HL-60 (cell line): ENCODE results near the gene TNRC18.
"Not testable (repeated sequence)": the region's sequence is repeated elsewhere in the genome, so short reads cannot be mapped to it uniquely, and the experiment has no call there.

Source experiments
- DNase-seq, 2 experiments: peaks; one replicate each; pipeline ENCODE4 v3.0.0-alpha.2; 2010 to 2020; ENCODE audit warnings: low read depth in 1 of 2, low spot score in 1 of 2
- H3K27ac ChIP-seq: fragments of 250-450 bp; sonication (Bioruptor Pico); replicated peaks from 2 replicates; pipeline ENCODE4 v1.5.1; 2020; ENCODE audit warnings: mild to moderate bottlenecking, moderate library complexity
- H3K27me3 ChIP-seq: fragments of 250-450 bp; sonication (Bioruptor Pico); 2 replicates; pipeline ENCODE4 v1.5.1; 2021; ENCODE audit warnings: mild to moderate bottlenecking, moderate library complexity; ENCODE audit not compliant: insufficient read depth, poor library complexity, severe bottlenecking
- H3K4me3 ChIP-seq: replicated peaks from 2 replicates; pipeline ENCODE4 v1.5.1; 2011; ENCODE audit warnings: mild to moderate bottlenecking, control low read depth, low read length; ENCODE audit not compliant: insufficient read depth
- GABPA ChIP-seq: IDR thresholded peaks from 2 replicates; pipeline ENCODE4 v1.6.1; 2012; ENCODE audit warnings: low read depth
- POLR2AphosphoS5 ChIP-seq: IDR thresholded peaks from 2 replicates; pipeline ENCODE4 v1.6.1; 2012; ENCODE audit warnings: low read depth
- SPI1 ChIP-seq: IDR thresholded peaks from 2 replicates; pipeline ENCODE4 v1.6.1; 2012; ENCODE audit warnings: low read depth, mild to moderate bottlenecking, borderline replicate concordance
- TF ChIP-seq, protein P1 (sequence below): IDR thresholded peaks from 2 replicates; pipeline ENCODE4 v1.6.1; 2012; ENCODE audit warnings: low read depth; ENCODE audit not compliant: insufficient replicate concordance
- TF ChIP-seq, protein P2 (sequence below): IDR thresholded peaks from one replicate; pipeline ENCODE4 v1.5.1; 2011; ENCODE audit warnings: low read length, control low read depth, inconsistent platforms; ENCODE audit not compliant: insufficient read depth

TNRC18 gene

DNA sequence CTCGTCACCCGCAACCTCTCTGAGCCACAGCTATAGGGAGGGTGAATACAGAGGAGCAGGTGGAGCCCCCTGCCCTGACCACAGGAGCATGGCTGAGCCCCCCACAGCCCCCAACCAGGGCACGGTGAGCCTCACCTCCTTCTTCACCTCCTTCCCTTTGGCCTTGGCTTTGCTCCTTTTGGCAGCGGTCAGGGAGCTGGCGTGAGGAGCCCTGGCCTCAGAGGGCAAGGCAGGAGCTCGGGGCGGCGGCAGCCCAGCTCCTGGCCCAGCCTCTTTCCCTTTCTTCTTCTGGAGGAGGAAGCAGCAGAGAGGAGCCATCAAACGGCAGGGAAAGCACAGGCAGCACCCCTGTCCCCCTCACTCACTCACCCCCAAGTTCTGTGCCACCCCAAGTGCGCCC lies 98.7 kb downstream of the TNRC18 start:
- Histone ChIP-seq H3K4me3 (no peak overlapping the region), H3K27me3 (no peaks in the 10 kb centered on the region), H3K27ac (no peak overlapping the region)
- no peak for DNase-seq
- TF ChIP-seq, protein P1, sequence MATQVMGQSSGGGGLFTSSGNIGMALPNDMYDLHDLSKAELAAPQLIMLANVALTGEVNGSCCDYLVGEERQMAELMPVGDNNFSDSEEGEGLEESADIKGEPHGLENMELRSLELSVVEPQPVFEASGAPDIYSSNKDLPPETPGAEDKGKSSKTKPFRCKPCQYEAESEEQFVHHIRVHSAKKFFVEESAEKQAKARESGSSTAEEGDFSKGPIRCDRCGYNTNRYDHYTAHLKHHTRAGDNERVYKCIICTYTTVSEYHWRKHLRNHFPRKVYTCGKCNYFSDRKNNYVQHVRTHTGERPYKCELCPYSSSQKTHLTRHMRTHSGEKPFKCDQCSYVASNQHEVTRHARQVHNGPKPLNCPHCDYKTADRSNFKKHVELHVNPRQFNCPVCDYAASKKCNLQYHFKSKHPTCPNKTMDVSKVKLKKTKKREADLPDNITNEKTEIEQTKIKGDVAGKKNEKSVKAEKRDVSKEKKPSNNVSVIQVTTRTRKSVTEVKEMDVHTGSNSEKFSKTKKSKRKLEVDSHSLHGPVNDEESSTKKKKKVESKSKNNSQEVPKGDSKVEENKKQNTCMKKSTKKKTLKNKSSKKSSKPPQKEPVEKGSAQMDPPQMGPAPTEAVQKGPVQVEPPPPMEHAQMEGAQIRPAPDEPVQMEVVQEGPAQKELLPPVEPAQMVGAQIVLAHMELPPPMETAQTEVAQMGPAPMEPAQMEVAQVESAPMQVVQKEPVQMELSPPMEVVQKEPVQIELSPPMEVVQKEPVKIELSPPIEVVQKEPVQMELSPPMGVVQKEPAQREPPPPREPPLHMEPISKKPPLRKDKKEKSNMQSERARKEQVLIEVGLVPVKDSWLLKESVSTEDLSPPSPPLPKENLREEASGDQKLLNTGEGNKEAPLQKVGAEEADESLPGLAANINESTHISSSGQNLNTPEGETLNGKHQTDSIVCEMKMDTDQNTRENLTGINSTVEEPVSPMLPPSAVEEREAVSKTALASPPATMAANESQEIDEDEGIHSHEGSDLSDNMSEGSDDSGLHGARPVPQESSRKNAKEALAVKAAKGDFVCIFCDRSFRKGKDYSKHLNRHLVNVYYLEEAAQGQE: no peak
- TF ChIP-seq SPI1: no peak
- no peak for TF ChIP-seq POLR2AphosphoS5
- TF ChIP-seq, protein P2, sequence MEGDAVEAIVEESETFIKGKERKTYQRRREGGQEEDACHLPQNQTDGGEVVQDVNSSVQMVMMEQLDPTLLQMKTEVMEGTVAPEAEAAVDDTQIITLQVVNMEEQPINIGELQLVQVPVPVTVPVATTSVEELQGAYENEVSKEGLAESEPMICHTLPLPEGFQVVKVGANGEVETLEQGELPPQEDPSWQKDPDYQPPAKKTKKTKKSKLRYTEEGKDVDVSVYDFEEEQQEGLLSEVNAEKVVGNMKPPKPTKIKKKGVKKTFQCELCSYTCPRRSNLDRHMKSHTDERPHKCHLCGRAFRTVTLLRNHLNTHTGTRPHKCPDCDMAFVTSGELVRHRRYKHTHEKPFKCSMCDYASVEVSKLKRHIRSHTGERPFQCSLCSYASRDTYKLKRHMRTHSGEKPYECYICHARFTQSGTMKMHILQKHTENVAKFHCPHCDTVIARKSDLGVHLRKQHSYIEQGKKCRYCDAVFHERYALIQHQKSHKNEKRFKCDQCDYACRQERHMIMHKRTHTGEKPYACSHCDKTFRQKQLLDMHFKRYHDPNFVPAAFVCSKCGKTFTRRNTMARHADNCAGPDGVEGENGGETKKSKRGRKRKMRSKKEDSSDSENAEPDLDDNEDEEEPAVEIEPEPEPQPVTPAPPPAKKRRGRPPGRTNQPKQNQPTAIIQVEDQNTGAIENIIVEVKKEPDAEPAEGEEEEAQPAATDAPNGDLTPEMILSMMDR: no peak
- no peak for TF ChIP-seq GABPA

DNA sequence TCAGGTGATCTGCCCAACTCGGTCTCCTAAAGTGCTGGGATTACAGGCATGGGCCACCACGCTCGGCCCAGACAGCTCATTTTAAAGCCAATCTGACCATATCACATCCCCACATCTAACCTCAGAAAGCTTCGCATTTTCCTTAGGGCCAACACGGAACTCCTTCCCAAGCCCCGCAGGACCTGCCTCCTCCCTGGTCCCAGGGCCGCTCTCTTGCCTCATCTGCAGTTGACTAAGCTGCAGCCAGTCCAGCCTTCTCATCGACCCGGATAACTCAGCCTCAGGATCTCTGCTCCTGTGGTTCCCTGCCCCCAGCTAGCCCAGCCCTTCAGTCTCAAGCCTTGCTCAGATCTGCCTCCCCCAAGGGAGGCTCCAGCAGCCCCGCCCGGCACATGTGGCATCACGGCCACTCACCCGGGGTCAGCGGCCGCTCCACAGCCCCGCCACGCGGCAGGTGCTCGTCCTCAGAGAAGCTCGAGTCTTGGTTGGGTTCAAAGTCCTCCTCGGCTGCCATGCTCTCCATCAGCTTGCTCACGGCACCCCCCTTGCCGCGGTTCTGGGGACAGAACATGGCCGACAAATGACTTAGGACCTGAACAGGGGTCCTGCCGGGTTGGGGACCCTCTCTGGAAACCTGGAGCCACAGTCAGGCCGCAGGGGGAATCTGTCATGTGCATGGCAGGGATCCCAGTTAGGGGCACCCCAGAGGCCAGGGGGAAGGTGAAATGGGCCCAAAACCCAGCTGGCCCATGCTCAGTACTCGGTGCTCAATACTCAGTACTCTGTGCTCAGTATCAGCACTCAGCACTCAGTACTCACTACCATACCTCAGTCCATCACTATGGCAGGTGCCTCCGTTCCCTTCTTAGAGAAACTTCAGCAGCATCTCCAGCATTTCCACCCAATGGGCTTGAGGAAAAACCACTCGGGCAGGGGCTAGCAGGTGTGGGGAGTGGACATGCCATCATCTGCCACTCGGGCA lies 99.5 kb downstream of the TNRC18 start:
- H3K27me3 ChIP-seq, H3K27ac ChIP-seq, H3K4me3 ChIP-seq, DNase-seq: not testable (repeated sequence)

DNA sequence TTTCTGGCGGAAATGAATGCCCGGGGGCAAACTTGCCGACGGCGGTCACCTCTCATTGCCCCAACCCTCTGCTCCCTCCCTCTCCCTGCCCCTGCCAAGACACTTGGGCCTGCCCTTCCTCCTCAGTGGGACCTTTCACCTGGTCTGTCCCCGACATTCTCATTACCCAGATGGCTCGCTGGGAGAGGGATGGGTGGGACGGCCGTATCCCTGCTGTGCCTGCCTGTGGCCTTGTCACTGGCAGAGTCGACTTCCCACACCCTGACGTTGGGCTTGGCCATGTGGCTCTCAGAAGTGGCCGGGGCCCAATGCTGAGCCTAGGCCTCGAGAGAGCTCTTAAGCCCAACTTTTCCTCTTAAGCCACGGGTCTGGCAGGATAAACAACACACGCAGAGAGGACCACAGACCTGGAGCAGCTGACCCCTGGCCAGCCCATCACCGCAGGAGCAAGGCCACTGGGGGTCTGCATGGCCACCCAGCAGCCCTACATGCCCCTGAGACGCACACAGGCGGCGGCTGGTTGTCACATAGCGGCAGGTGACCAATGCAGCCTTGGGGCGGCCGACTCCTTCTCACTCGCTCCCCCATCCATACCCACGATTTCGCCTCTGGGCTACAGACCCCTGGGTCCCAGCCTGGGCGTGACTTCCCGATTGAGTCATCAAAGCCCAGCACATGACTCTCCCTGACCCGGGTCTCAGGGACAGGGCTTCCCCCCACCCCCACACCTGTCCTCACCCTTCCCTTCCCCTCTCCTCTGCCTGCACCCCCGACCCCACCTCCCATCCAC lies 100.8 kb downstream of the TNRC18 start:
- DNase-seq: no peak
- H3K27me3 ChIP-seq: no peaks in the 10 kb centered on the region
- no peak overlapping the region for H3K4me3 ChIP-seq
- no peak overlapping the region for H3K27ac ChIP-seq
- TF ChIP-seq, protein P1: no peak

DNA sequence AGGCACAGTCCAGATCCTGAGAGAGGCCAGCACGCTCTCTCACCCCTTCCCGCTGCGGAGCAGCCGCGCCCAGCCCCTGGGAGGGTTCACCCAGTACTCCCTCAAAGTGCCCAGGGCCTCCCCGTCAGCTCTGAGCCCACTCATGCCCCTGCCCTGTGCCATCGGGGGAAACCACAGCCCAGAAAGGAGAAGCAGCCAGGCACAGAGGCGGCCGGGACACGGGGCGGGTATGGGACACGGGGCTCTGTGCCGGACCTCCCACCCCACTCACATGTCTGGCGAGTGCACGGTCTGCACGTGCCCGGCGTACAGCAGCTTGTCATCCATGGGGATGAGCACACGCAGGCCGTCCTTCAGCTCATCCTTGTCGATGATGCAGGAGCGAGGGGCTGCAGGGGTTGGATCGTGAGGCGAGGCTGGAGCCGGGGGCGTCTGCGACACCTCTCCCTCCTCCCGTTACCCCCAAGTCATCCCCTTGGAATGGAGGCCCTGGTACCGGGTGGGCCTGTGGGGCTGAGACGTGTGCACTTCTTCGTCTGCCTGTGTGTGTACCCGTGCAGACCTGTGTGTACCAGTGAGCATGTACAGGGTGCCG lies 102.7 kb downstream of the TNRC18 start:
- no peak for DNase-seq
- Histone ChIP-seq H3K4me3 (no peak overlapping the region), H3K27ac (no peak overlapping the region), H3K27me3 (no peaks in the 10 kb centered on the region)
- TF ChIP-seq, protein P1: no peak
- TF ChIP-seq, protein P2: no peak
- no peak for TF ChIP-seq SPI1
- no peak for TF ChIP-seq GABPA
- TF ChIP-seq POLR2AphosphoS5: no peak
